Measurements from ENCODE around the gene GBX1.

GBX1 gene

DNA sequence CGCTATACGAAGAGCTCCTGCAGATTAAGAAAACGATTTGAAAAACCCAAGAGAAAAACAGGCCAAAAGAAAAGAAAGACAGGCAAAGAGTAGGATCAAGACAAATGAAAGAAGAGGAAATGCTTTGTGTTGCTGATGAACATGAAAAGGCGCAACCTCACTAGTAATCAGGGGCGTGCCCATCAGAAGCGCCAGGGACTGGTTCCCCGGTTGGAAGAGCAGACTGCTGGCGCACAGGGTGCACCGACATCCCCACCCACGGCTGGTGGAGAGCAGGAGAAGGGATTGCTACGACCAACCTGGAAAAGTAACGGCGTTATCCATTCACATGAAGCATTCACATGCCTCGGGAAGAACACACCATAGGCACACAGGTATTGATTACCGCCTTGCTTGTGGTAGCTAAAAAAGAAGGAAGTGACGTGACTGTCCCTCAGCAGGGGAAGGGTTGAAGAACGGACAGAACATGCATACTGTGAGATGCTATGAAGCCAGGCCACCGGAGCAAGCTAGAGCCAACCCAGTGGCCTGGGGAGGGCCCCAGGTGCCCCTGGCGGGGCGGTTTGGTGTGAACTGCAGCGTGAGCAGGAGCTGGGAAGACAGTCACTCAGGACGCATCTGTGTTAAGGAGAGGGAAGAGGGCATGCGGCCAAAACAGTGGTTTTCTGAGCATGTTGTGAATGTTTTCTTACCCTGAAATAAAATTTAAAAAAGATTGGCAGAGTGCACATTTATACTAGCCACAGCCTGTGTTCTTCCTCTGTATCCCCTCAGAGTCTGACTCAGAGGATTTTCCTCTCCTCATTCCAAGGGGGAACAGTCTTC is 62.9 kb downstream of the GBX1 start:
- no peaks in the 10 kb centered on the region for H3K9me2 ChIP-seq (replicated peaks; ENCODE audit: insufficient read depth, low read length)
- no peak overlapping the region for H2AFZ ChIP-seq (ENCODE audit: low read depth, low read length, severe bottlenecking)
- no peak overlapping the region for H3K27ac ChIP-seq (ENCODE audit: low read depth, low read length)
- no peak overlapping the region for H3K4me3 ChIP-seq (ENCODE audit: insufficient read depth, low read length, poor library complexity, severe bottlenecking)
- no peaks in the 10 kb centered on the region for H3F3A ChIP-seq (ENCODE audit: insufficient read depth)
- TF ChIP-seq CTCF (IDR thresholded peaks at IDR 0.05; ENCODE audit: insufficient read depth, low read length, poor library complexity, severe bottlenecking) (no peak), EZH2phosphoT487 (conservative IDR thresholded peaks at IDR 0.05; ENCODE audit: low read length) (no peak)
- no peak overlapping the region for H3K4me2 ChIP-seq (ENCODE audit: low read depth, low read length, poor library complexity, severe bottlenecking)
- no peaks in the 10 kb centered on the region for H3K36me3 ChIP-seq (ENCODE audit: low read length)
- H3K79me2 ChIP-seq (ENCODE audit: insufficient read depth, low read length): no peaks in the 10 kb centered on the region
- no peaks in the 10 kb centered on the region for H3K27me3 ChIP-seq (ENCODE audit: low read length)
- H3K9ac ChIP-seq (ENCODE audit: low read length): no peak overlapping the region
- H3K9me3 ChIP-seq (ENCODE audit: insufficient read depth, low read length): no peaks in the 10 kb centered on the region
- no peaks in the 10 kb centered on the region for H4K20me1 ChIP-seq (ENCODE audit: low read depth, low read length)

DNA sequence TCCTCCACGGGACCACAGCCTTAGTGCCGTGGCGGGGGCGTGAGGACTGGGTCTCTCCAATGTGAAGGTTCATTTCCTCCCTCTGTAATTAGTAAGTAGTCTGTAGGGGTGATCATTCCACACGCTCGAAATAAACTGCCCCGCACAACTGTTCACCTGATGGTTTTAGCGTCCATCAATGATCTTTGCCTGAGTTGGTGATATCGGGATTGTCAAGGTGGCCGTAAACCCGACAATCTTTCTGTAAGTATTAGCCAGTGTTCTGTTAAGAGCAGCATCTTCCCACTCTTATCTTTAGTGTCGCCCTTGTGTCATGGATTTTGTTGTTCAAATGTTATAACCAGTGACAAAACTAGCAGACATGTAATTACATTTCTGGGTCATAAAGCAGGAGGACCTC is 63.5 kb downstream of the GBX1 start:
- Histone ChIP-seq H3K27me3 (ENCODE audit: low read length) (no peaks in the 10 kb centered on the region), H3K4me3 (ENCODE audit: insufficient read depth, low read length, poor library complexity, severe bottlenecking) (no peak overlapping the region), H3K36me3 (ENCODE audit: low read length) (no peaks in the 10 kb centered on the region), H4K20me1 (ENCODE audit: low read depth, low read length) (no peaks in the 10 kb centered on the region), H3F3A (ENCODE audit: insufficient read depth) (no peaks in the 10 kb centered on the region), H3K9me3 (ENCODE audit: insufficient read depth, low read length) (no peaks in the 10 kb centered on the region), H2AFZ (ENCODE audit: low read depth, low read length, severe bottlenecking) (no peak overlapping the region), H3K27ac (ENCODE audit: low read depth, low read length) (no peak overlapping the region), H3K79me2 (ENCODE audit: insufficient read depth, low read length) (no peaks in the 10 kb centered on the region), H3K4me2 (ENCODE audit: low read depth, low read length, poor library complexity, severe bottlenecking) (no peak overlapping the region), H3K9me2 (replicated peaks; ENCODE audit: insufficient read depth, low read length) (no peaks in the 10 kb centered on the region), H3K9ac (ENCODE audit: low read length) (no peak overlapping the region)
- TF ChIP-seq CTCF (IDR thresholded peaks at IDR 0.05; ENCODE audit: insufficient read depth, low read length, poor library complexity, severe bottlenecking): no peak
- no peak for TF ChIP-seq EZH2phosphoT487 (conservative IDR thresholded peaks at IDR 0.05; ENCODE audit: low read length)

DNA sequence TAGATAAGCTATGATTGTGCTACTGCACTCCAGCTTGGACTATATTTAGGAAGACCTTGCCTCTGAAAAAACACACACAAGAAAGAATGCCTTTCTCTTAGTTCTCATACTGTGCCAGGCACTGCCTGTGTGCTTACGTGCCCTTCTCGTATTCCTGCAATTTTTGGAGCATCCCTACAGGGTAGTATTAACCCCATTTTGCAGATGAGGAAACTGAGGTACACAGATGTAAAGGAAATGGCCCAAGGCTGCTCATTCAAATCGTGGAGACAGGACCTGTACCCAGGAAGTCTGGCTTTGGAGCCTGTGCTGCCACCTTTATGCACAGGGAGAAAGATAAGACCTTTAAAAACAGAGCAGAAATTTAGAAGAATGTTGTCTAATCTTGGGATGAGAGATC is 64.5 kb downstream of the GBX1 start:
- H2AFZ ChIP-seq (ENCODE audit: low read depth, low read length, severe bottlenecking): no peak overlapping the region
- TF ChIP-seq CTCF (IDR thresholded peaks at IDR 0.05; ENCODE audit: insufficient read depth, low read length, poor library complexity, severe bottlenecking) (no peak), EZH2phosphoT487 (conservative IDR thresholded peaks at IDR 0.05; ENCODE audit: low read length) (no peak)
- H4K20me1 ChIP-seq (ENCODE audit: low read depth, low read length): no peaks in the 10 kb centered on the region
- no peaks in the 10 kb centered on the region for H3K9me2 ChIP-seq (replicated peaks; ENCODE audit: insufficient read depth, low read length)
- no peak overlapping the region for H3K9ac ChIP-seq (ENCODE audit: low read length)
- H3K4me2 ChIP-seq (ENCODE audit: low read depth, low read length, poor library complexity, severe bottlenecking): no peak overlapping the region
- H3K79me2 ChIP-seq (ENCODE audit: insufficient read depth, low read length): no peaks in the 10 kb centered on the region
- no peaks in the 10 kb centered on the region for H3K36me3 ChIP-seq (ENCODE audit: low read length)
- H3K4me3 ChIP-seq (ENCODE audit: insufficient read depth, low read length, poor library complexity, severe bottlenecking): no peak overlapping the region
- no peaks in the 10 kb centered on the region for H3K27me3 ChIP-seq (ENCODE audit: low read length)
- no peak overlapping the region for H3K27ac ChIP-seq (ENCODE audit: low read depth, low read length)
- H3F3A ChIP-seq (ENCODE audit: insufficient read depth): no peaks in the 10 kb centered on the region
- H3K9me3 ChIP-seq (ENCODE audit: insufficient read depth, low read length): no peaks in the 10 kb centered on the region

Data from SU-DHL-6 (cell line).